SK-N-MC (cell line): ENCODE data around the gene ZNF132.

Experiments
- EZH2 ChIP-seq: fragments of 200-600 bp; sonication (generic); IDR thresholded peaks from one replicate; pipeline ENCODE4 v1.6.1; 2017; ENCODE audit warnings: antibody characterized with exemption
- FOXP2 ChIP-seq: optimal IDR thresholded peaks from 2 replicates; pipeline ENCODE3; 2011; ENCODE audit warnings: mild to moderate bottlenecking, moderate library complexity; ENCODE audit not compliant: insufficient read depth; ENCODE audit errors: extremely low read length, control extremely low read depth
- POLR2AphosphoS5 ChIP-seq: IDR thresholded peaks from 2 replicates; pipeline ENCODE4 v1.6.1; 2012; ENCODE audit warnings: mild to moderate bottlenecking, low read depth, low read length, borderline replicate concordance

DNA sequence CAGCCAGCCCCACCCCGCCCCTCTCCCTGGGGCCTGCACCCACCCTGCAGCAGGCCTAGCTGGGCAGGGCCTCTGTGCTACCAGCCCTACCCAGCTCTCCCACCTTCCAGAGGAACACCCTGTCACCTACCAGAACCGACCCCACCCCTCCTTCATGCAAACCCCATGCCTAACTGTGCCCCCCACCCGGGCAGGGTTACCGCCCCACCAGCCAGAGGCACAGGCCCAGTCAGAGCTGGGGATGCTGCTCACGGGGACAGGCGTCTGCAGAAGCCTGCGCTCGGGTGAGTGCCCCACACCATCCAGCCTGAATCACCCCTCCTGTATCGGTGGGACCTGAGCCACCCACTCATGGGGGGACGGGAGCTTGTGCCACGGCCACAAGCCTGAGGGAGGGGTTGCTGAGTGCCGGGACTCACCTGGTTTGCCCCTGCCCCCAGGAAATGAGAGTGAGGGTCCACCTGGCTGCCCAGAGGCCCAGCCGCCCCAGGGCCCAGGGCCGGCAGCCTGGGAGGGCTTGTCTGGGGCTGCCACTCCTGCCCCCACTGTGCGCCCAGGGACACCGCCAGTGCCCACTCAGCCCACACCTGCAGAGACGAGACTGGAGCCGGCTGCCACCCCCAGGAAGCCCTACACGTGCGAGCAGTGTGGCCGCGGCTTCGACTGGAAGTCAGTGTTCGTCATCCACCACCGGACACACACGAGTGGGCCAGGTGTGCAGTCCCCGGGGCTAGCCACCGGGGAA, 40.0 kb upstream of the ZNF132 start:
- TF ChIP-seq FOXP2: no peak
- no peak for TF ChIP-seq POLR2AphosphoS5
- TF ChIP-seq EZH2: no peak
